Measurements from ENCODE around the gene IRF8.

The IRF8 gene

GRCh38 chr16:85860413-85861094 lies 38.4 kb upstream of the IRF8 start:
- TF ChIP-seq CTCF (IDR thresholded peaks at IDR 0.05; ENCODE audit: control insufficient read depth, insufficient read depth, low read depth, low read length, missing control alignments): no peak
- no peak overlapping the region for H3K4me3 ChIP-seq (ENCODE audit: control insufficient read depth, low read depth, low read length)
- DNase-seq (ENCODE audit: low read depth): no peak

- no peak for TF ChIP-seq CTCF (IDR thresholded peaks at IDR 0.05; ENCODE audit: control insufficient read depth, insufficient read depth, low read depth, low read length, missing control alignments)
- no peak overlapping the region for H3K4me3 ChIP-seq (ENCODE audit: control insufficient read depth, low read depth, low read length)
- no peak for DNase-seq (ENCODE audit: low read depth)
Observed at GRCh38 chr16:85861095-85861825, 37.7 kb upstream of the IRF8 start.

GRCh38 chr16:85862476-85863383 lies 36.2 kb upstream of the IRF8 start:
- DNase-seq (ENCODE audit: low read depth): no peak
- no peak for TF ChIP-seq CTCF (IDR thresholded peaks at IDR 0.05; ENCODE audit: control insufficient read depth, insufficient read depth, low read depth, low read length, missing control alignments)
- no peak overlapping the region for H3K4me3 ChIP-seq (ENCODE audit: control insufficient read depth, low read depth, low read length)

- TF ChIP-seq CTCF (IDR thresholded peaks at IDR 0.05; ENCODE audit: control insufficient read depth, insufficient read depth, low read depth, low read length, missing control alignments): no peak
- no peak overlapping the region for H3K4me3 ChIP-seq (ENCODE audit: control insufficient read depth, low read depth, low read length)
- DNase-seq (ENCODE audit: low read depth): no peak
Observed at GRCh38 chr16:85863384-85863774, 35.6 kb upstream of the IRF8 start.

- TF ChIP-seq CTCF (IDR thresholded peaks at IDR 0.05; ENCODE audit: control insufficient read depth, insufficient read depth, low read depth, low read length, missing control alignments): no peak
- no peak for DNase-seq (ENCODE audit: low read depth)
- H3K4me3 ChIP-seq (ENCODE audit: control insufficient read depth, low read depth, low read length): no peak overlapping the region
Observed at GRCh38 chr16:85864965-85865364, 34.0 kb upstream of the IRF8 start.

- DNase-seq (ENCODE audit: low read depth): no peak
- H3K4me3 ChIP-seq (ENCODE audit: control insufficient read depth, low read depth, low read length): no peak overlapping the region
- no peak for TF ChIP-seq CTCF (IDR thresholded peaks at IDR 0.05; ENCODE audit: control insufficient read depth, insufficient read depth, low read depth, low read length, missing control alignments)
Observed at GRCh38 chr16:85867189-85867588, 31.8 kb upstream of the IRF8 start.
